HuH-7 (cell line): ENCODE data around the gene FFAR4.
A peak's percentile ranks its signal among the peaks of the same experiment; 100 is the strongest.
"Not testable (repeated sequence)": the region's sequence is repeated elsewhere in the genome, so short reads cannot be mapped to it uniquely, and the experiment has no call there.

Experiments used
- DNase-seq: peaks from one replicate; pipeline ENCODE4 v3.0.0; 2011; ENCODE audit warnings: low spot score

FFAR4 gene

GRCh38 chr10:93566435-93567276 is at the start of gene FFAR4:
TSS of gene FFAR4 (plus strand) at chr10:93566665. CDS start at chr10:93566721, 56 bp downstream.
- DNase-seq: no peak

- no peak for DNase-seq
Measured at GRCh38 chr10:93518531-93518930, 47.9 kb upstream of the FFAR4 start.

GRCh38 chr10:93535293-93535692 is 31.2 kb upstream of the FFAR4 start:
- no peak for DNase-seq

GRCh38 chr10:93540871-93541270 is 25.6 kb upstream of the FFAR4 start:
- DNase-seq: not testable (repeated sequence)

GRCh38 chr10:93541402-93542357 is 24.8 kb upstream of the FFAR4 start:
- peak; percentile 52 for DNase-seq

- DNase-seq: no peak
Measured at GRCh38 chr10:93542358-93542791, 24.1 kb upstream of the FFAR4 start.

GRCh38 chr10:93546995-93547394 is 19.5 kb upstream of the FFAR4 start:
- DNase-seq: not testable (repeated sequence)

GRCh38 chr10:93547522-93547921 is 18.9 kb upstream of the FFAR4 start:
- DNase-seq: no peak

- no peak for DNase-seq
Measured at GRCh38 chr10:93548376-93549071, 17.9 kb upstream of the FFAR4 start.

GRCh38 chr10:93550606-93551005 is 15.9 kb upstream of the FFAR4 start:
- DNase-seq: no peak

- no peak for DNase-seq
Measured at GRCh38 chr10:93552780-93553179, 13.7 kb upstream of the FFAR4 start.

GRCh38 chr10:93553482-93554315 is 12.8 kb upstream of the FFAR4 start:
- no peak for DNase-seq

- no peak for DNase-seq
Measured at GRCh38 chr10:93554316-93554663, 12.2 kb upstream of the FFAR4 start.

GRCh38 chr10:93554760-93555432 is 11.6 kb upstream of the FFAR4 start:
- DNase-seq: peak; percentile 85

- no peak for DNase-seq
Measured at GRCh38 chr10:93559490-93559889, 7.0 kb upstream of the FFAR4 start.

- no peak for DNase-seq
Measured at GRCh38 chr10:93560541-93560940, 5.9 kb upstream of the FFAR4 start.

GRCh38 chr10:93565446-93565845 is 1.0 kb upstream of the FFAR4 start:
- no peak for DNase-seq

GRCh38 chr10:93567277-93568104 is 1.0 kb downstream of the FFAR4 start:
- DNase-seq: no peak

- DNase-seq: no peak
Measured at GRCh38 chr10:93568105-93568390, 1.6 kb downstream of the FFAR4 start.

GRCh38 chr10:93570383-93570782 is 3.9 kb downstream of the FFAR4 start:
- DNase-seq: no peak
